Stomach (tissue), 4 donors: Measurements from ENCODE around the gene ETV3L.

Source experiments
- CTCF ChIP-seq, 7 experiments: fragments of 450-650 bp in 4 of 7; fragments of 200-600 bp in 3 of 7; sonication (generic) in 3 of 7; IDR thresholded peaks; one replicate each; pipeline ENCODE4 v1.5.1; 2016 to 2019; ENCODE audit warnings: antibody characterized with exemption in 7 of 7, control low read depth in 2 of 7, mild to moderate bottlenecking in 1 of 7
- EP300 ChIP-seq: sonication (generic); formaldehyde crosslinking; IDR thresholded peaks from one replicate; pipeline ENCODE4 v1.6.1; 2017; ENCODE audit warnings: antibody characterized with exemption

GRCh38 chr1:157106813-157107189, 7.2 kb upstream of the ETV3L start:
- TF ChIP-seq EP300: no peak
- no peak for TF ChIP-seq CTCF (IDR thresholded peaks at IDR 0.05)
